Muscle of leg (tissue), 16 donors: ENCODE results near the gene ZNF134. TPM values are rescaled to one million over a fixed set of nuclear protein-coding genes. Genes with fewer than 3 reads are reported as not detected.
A peak's percentile ranks its signal among the peaks of the same experiment; 100 is the strongest.

ENCODE experiments used
- DNase-seq: peaks from one replicate; pipeline ENCODE4 v3.0.0; 2013
- H3K27ac ChIP-seq: one replicate; pipeline ENCODE4 v1.5.1; 2013; ENCODE audit warnings: mild to moderate bottlenecking, low read length, control low read depth
- H3K27me3 ChIP-seq: one replicate; pipeline ENCODE4 v1.6.1; 2013; ENCODE audit warnings: low read length; ENCODE audit not compliant: control insufficient read depth, insufficient read depth
- H3K36me3 ChIP-seq: one replicate; pipeline ENCODE4 v1.6.1; 2013; ENCODE audit warnings: low read length; ENCODE audit not compliant: control insufficient read depth, insufficient read depth
- H3K4me1 ChIP-seq: one replicate; pipeline ENCODE4 v1.6.1; 2013; ENCODE audit warnings: low read length; ENCODE audit not compliant: control insufficient read depth, insufficient read depth
- H3K4me3 ChIP-seq: one replicate; pipeline ENCODE4 v1.5.1; 2013; ENCODE audit warnings: low read length, control low read depth
- H3K9me3 ChIP-seq: replicated peaks from 2 replicates; pipeline ENCODE4 v1.6.1; 2013; ENCODE audit warnings: low read depth, low read length; ENCODE audit not compliant: control insufficient read depth
- WGBS: methylation state at CpG from one replicate; pipeline ENCODE4 v1.1.5; 2013; ENCODE audit warnings: missing lambda C conversion rate; ENCODE audit not compliant: insufficient coverage; 5-methylcytosine and 5-hydroxymethylcytosine counted together
- long read RNA-seq, 11 donors: transcript quantifications; one replicate each; lab custom pipeline, GENCODE V29; 2026
- polyA plus RNA-seq, 8 donors: library from polyadenylated mRNA; unstranded; fragments of 120-200 nt; gene quantifications; one replicate each; pipeline versions ENCODE4 v1.2.1 to v1.2.3, GENCODE V29; 2013; ENCODE audit warnings: inconsistent platforms in 1 of 8, low replicate concordance in 1 of 8; ENCODE audit not compliant: insufficient read length in 8 of 8, insufficient read depth in 1 of 8
- total RNA-seq: library from RNA; stranded (reverse); fragments of 120-200 nt; gene quantifications from one replicate; pipeline ENCODE4 v1.2.4, GENCODE V29; 2013

The ZNF134 gene
- total RNA-seq (17.2 TPM), polyA plus RNA-seq (10 to 100 TPM in 7 of 8 donors, 1 to 10 TPM in 1; 10.0 to 14.3 (median 13.2) TPM)
- long read RNA-seq, donor 1, full-length matches to known transcripts: 5 of 5 reads
- long read RNA-seq, donor 1, partial matches to known transcripts: 0 of 5 reads
- long read RNA-seq, donor 1, other reads (novel, unspliced or antisense): 0 of 5 reads
- long read RNA-seq, donor 2, full-length matches to known transcripts: 1 of 1 reads
- long read RNA-seq, donor 2, partial matches to known transcripts: 0 of 1 reads
- long read RNA-seq, donor 2, other reads (novel, unspliced or antisense): 0 of 1 reads
- long read RNA-seq, donor 3, full-length matches to known transcripts: 10 of 10 reads
- long read RNA-seq, donor 3, partial matches to known transcripts: 0 of 10 reads
- long read RNA-seq, donor 3, other reads (novel, unspliced or antisense): 0 of 10 reads
- long read RNA-seq, donor 4, full-length matches to known transcripts: 4 of 4 reads
- long read RNA-seq, donor 4, partial matches to known transcripts: 0 of 4 reads
- long read RNA-seq, donor 4, other reads (novel, unspliced or antisense): 0 of 4 reads
- long read RNA-seq, donor 5, full-length matches to known transcripts: 13 of 13 reads
- long read RNA-seq, donor 5, partial matches to known transcripts: 0 of 13 reads
- long read RNA-seq, donor 5, other reads (novel, unspliced or antisense): 0 of 13 reads
- long read RNA-seq, donor 6, full-length matches to known transcripts: 6 of 6 reads
- long read RNA-seq, donor 6, partial matches to known transcripts: 0 of 6 reads
- long read RNA-seq, donor 6, other reads (novel, unspliced or antisense): 0 of 6 reads
- long read RNA-seq, donor 7, full-length matches to known transcripts: 2 of 2 reads
- long read RNA-seq, donor 7, partial matches to known transcripts: 0 of 2 reads
- long read RNA-seq, donor 7, other reads (novel, unspliced or antisense): 0 of 2 reads
- long read RNA-seq, donor 8, full-length matches to known transcripts: 3 of 3 reads
- long read RNA-seq, donor 8, partial matches to known transcripts: 0 of 3 reads
- long read RNA-seq, donor 8, other reads (novel, unspliced or antisense): 0 of 3 reads
- long read RNA-seq, donor 9, full-length matches to known transcripts: 2 of 2 reads
- long read RNA-seq, donor 9, partial matches to known transcripts: 0 of 2 reads
- long read RNA-seq, donor 9, other reads (novel, unspliced or antisense): 0 of 2 reads
- long read RNA-seq, donor 10, full-length matches to known transcripts: 10 of 10 reads
- long read RNA-seq, donor 10, partial matches to known transcripts: 0 of 10 reads
- long read RNA-seq, donor 10, other reads (novel, unspliced or antisense): 0 of 10 reads
- long read RNA-seq, donor 11, full-length matches to known transcripts: 1 of 1 reads
- long read RNA-seq, donor 11, partial matches to known transcripts: 0 of 1 reads
- long read RNA-seq, donor 11, other reads (novel, unspliced or antisense): 0 of 1 reads

GRCh38 chr19:57613941-57614743, at the start of gene ZNF134:
Gene ZNF134 (plus strand): TSS chr19:57614242. CDS start chr19:57619469, 5,227 bp downstream.
- Histone ChIP-seq H3K9me3 (peaks cover 56% of the 10 kb centered on the region), H3K4me3 (peak within 1 kb of the TSS; percentile 95), H3K27me3 (no peaks in the 10 kb centered on the region), H3K4me1 (peaks cover 6% of the 10 kb centered on the region), H3K36me3 (peaks cover 38% of the 10 kb centered on the region), H3K27ac (peak within 1 kb of the TSS; percentile 60)
- under 1% methylated on average over 62 of the region's 64 CpGs for WGBS
- peak; percentile 96 for DNase-seq

GRCh38 chr19:57566396-57567265, 47.4 kb upstream of the ZNF134 start:
- Histone ChIP-seq H3K4me1 (no peaks in the 10 kb centered on the region), H3K27ac (no peak overlapping the region), H3K4me3 (no peak overlapping the region), H3K9me3 (peaks cover 77% of the 10 kb centered on the region), H3K36me3 (peaks cover 5% of the 10 kb centered on the region), H3K27me3 (peaks cover 2% of the 10 kb centered on the region)
- DNase-seq: peak; percentile 15
- 67% methylated on average over 1 of the region's 7 CpGs for WGBS

DNA sequence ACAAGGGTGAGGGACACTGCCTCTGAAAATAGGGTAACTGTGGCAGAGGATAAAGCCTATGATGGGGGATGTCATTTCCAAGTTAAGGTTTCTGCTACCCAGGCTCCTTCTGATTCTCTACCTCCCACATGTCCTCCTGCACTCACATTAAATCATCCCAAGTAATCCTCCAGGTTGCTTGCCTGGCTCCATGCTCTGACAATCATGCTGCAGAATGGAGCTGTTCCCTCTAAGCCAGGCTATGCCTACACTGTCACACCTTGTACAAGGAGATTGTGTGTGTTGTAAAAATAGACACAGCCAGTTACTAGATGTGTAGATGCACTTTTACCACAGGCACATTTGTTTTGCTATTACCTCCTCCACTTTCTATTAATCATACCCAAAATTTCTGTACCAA, 43.3 kb upstream of the ZNF134 start:
- Histone ChIP-seq H3K9me3 (peaks cover 95% of the 10 kb centered on the region), H3K27ac (no peak overlapping the region), H3K36me3 (peaks cover 46% of the 10 kb centered on the region), H3K27me3 (peaks cover 2% of the 10 kb centered on the region), H3K4me1 (no peaks in the 10 kb centered on the region), H3K4me3 (no peak overlapping the region)
- no peak for DNase-seq

- no peaks in the 10 kb centered on the region for H3K4me1 ChIP-seq
- no peak overlapping the region for H3K4me3 ChIP-seq
- no peak overlapping the region for H3K27ac ChIP-seq
- peaks cover 59% of the 10 kb centered on the region for H3K36me3 ChIP-seq
- peaks cover 95% of the 10 kb centered on the region for H3K9me3 ChIP-seq
- H3K27me3 ChIP-seq: no peaks in the 10 kb centered on the region
- no CpG with 5 or more reads among the region's 3 CpGs for WGBS
- no peak for DNase-seq
Measured at GRCh38 chr19:57572415-57572947, 41.6 kb upstream of the ZNF134 start.

GRCh38 chr19:57576661-57577060, 37.4 kb upstream of the ZNF134 start:
- peaks cover 5% of the 10 kb centered on the region for H3K4me1 ChIP-seq
- H3K36me3 ChIP-seq: peaks cover 53% of the 10 kb centered on the region
- H3K27me3 ChIP-seq: no peaks in the 10 kb centered on the region
- no peak for DNase-seq
- no peak overlapping the region for H3K4me3 ChIP-seq
- no peak overlapping the region for H3K27ac ChIP-seq
- H3K9me3 ChIP-seq: peaks cover 60% of the 10 kb centered on the region

- Histone ChIP-seq H3K27me3 (peaks cover 3% of the 10 kb centered on the region), H3K4me1 (peaks cover 13% of the 10 kb centered on the region), H3K9me3 (peaks cover 52% of the 10 kb centered on the region), H3K27ac (peak within 1 kb of the TSS; percentile 57), H3K36me3 (peaks cover 33% of the 10 kb centered on the region), H3K4me3 (peak within 1 kb of the TSS; percentile 86)
- peak; percentile 100 for DNase-seq
- WGBS: under 1% methylated on average over 62 of the region's 62 CpGs
Measured at GRCh38 chr19:57578487-57579205, 35.4 kb upstream of the ZNF134 start, which contains the start of gene ZNF416. Gene ZNF416 (minus strand): TSS chr19:57578911. CDS start chr19:57578704, 207 bp downstream.

GRCh38 chr19:57583104-57583520, 30.9 kb upstream of the ZNF134 start:
- H3K9me3 ChIP-seq: peaks cover 35% of the 10 kb centered on the region
- no peak overlapping the region for H3K27ac ChIP-seq
- H3K27me3 ChIP-seq: peaks cover 3% of the 10 kb centered on the region
- DNase-seq: no peak
- peak overlapping the region; percentile 71 for H3K4me3 ChIP-seq
- H3K36me3 ChIP-seq: peaks cover 17% of the 10 kb centered on the region
- 17% methylated on average over 18 of the region's 21 CpGs for WGBS
- H3K4me1 ChIP-seq: peaks cover 16% of the 10 kb centered on the region
